Caki2 (cell line): ENCODE data around the gene SLC37A1. TPM values are rescaled to one million over a fixed set of nuclear protein-coding genes. Genes with fewer than 3 reads are reported as not detected.

Source experiments
- DNase-seq: peaks from one replicate; pipeline ENCODE4 v3.0.0-alpha.2; 2015; ENCODE audit warnings: low read depth
- in situ Hi-C: cut with HindIII; loops from 2 replicates; pipeline ENCODE4 v1.10.0; 2016; ENCODE audit warnings: low sequenced_read_pairs, low pct_unique_long_range_greater_than_20kb, mixed read lengths
- total RNA-seq: library from RNA; depleted of rRNA; stranded (reverse); fragments of >200 nt; shearing (Covaris generic); gene quantifications from 2 replicates; pipeline ENCODE4 v1.2.3, GENCODE V29; 2014; ENCODE audit warnings: low replicate concordance

The SLC37A1 gene
- total RNA-seq, 1 experiment from 2014 or later = 39.8 TPM

GRCh38 chr21:42475526-42476387 is 37.9 kb upstream of the SLC37A1 start:
- in situ Hi-C loops = no loop called here
- no peak for DNase-seq

- DNase-seq = no peak
These were observed 37.0 kb upstream of the SLC37A1 start for GRCh38 chr21:42476388-42477331.

DNA sequence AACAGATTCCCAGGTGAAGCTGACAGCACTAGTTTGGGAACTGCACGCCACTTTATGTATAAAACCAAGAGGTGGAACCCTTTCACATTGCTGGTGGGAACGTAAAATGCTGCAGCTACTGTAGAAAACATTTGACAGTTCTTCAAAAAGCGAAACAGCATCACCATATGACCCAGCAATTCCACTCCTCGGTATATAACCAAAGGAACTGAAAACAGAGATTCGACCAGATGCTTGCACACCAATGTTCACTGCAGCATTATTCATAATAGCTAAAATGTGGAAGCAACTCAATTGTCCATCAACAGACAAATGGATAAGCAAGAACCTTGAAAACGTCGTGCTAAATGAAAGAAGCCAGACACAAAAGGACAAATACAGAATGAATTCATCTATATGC is 35.1 kb upstream of the SLC37A1 start:
- no peak for DNase-seq
- in situ Hi-C loops = no loop called here

More at GRCh38 chr21:42476388-42477331, 37.0 kb upstream of the SLC37A1 start:
- in situ Hi-C loops = no loop called here

DNA sequence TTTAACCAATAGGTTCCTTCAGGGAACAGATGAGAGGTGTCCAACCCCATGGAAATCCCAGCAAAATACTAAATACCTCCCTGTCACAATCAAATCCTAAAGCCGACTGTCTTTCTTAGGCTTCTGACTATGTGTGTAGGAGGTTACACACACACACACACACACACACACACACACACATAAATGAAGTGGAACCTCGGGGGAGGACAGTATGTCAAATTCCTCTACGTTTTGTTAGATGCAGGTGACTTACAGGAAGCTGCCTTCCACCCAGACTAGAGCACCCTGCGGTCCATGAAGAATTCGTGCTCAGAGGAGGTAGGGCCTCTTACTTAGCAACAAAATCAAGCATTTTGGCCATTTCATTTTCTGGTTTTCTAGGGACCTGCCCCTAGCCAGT is 34.1 kb upstream of the SLC37A1 start:
- no peak for DNase-seq
- in situ Hi-C loops = no loop called here

DNA sequence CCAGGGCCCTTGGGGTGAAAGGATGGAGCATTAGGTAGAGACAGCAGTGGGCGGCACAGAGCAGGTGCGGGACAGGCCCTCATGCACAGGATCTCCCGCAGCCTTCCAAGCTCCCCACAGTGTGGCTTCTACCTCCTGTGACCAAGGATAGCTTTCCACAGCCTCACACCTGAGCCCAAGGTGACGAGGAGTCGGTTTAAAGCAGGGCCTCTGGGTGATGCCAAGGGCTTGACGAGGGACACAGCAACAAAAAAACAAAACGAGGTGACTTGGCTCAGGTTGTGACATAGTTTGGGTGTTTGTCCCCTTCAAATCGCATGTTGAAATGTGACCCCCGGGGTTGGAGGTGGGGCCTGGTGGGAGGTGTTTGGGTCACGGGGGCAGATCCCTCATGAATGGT is 32.9 kb upstream of the SLC37A1 start:
- DNase-seq = no peak
- in situ Hi-C loops = no loop called here

DNA sequence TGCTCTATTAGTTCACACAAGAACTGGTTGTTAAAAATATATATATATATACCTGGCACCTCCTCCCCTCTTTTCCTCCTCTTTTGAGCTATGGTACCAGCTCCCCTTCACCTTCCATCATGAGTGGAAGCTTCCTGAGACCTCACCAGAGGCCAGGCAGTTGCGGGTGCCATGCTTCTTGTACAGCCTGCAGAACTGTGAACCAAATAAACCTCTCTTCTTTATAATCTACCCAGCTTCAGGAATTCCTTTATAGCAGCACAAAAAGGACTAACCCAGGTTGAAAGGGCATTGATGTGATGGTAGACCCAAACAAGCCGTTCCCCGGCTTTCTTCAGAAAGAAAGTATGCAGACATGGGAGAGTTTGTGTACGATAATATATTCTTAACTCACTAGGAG is 32.5 kb upstream of the SLC37A1 start:
- in situ Hi-C loops = no loop called here
- DNase-seq = no peak

DNA sequence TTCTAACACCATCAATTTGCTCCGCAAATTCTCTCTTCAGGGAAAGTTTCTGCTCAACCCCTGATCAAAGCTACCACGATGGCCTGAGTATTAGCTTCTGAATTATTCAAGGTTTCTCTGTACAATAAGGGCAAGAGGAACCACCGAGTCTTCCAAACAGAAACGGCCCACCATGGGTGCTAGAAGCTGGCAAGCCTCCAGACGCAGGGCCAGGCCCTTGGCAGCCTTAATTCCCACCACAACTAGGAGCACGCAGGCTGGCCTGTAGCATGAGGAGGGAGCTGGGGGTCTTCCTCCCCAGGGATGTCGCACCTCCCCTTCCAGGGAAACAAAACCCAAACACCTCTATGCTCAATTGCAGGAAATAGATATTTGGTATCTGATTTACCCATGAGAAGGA is 28.7 kb upstream of the SLC37A1 start:
- DNase-seq = no peak
- in situ Hi-C loops = no loop called here

GRCh38 chr21:42486072-42486471 is 27.6 kb upstream of the SLC37A1 start:
- in situ Hi-C loops = no loop called here
- no peak for DNase-seq

DNA sequence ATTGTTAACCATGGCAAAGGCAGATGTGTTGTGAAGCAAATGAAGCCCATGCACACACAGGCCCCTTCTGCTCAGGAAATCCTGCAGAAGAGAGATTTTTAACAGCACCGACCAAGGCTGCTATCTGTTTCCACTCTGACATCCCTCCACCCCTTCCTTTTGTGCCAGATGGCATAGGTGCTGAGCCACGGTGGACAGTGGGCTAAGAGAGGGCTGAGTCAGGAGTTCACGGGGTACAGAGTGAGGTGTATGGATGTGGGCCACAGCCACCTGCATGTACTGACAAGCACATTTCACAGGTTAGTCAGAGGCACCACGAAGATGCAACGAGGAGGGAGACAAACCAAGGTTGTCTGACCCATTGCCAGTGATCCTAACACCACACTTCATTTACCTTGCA is 27.1 kb upstream of the SLC37A1 start:
- in situ Hi-C loops = no loop called here

DNA sequence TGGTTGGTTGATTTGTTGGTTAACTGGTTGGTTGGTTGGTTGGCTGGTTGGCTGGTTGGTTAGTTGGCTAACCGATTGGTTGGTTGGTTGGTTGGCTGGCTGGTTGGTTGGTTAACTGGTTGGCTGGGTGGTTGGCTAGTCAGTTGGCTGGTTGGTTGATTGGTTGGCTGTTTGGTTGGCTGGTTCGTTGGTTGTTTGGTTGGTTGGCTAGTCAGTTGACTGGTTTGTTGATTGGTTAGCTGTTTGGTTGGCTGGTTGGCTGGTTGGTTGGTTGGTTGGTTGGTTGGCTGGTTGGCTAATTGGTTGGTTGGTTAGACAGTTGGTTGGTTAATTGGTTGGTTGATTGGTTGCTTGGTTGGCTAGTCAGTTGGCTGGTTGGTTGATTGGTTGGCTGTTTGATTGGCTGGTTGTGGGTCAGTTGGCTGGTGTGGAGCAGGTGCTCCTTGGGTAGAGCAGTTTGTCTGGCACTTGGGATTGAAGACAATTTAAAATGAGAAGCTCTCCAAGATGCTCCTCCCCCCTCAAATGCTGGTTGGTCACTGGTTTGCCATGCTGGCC is 24.6 kb upstream of the SLC37A1 start:
- in situ Hi-C loops = no loop called here
- no peak for DNase-seq

More for the DNA sequence above, 27.1 kb upstream of the SLC37A1 start:
- no peak for DNase-seq

- in situ Hi-C loops = no loop called here
- no peak for DNase-seq
These were observed 23.7 kb upstream of the SLC37A1 start for GRCh38 chr21:42489991-42490390.

DNA sequence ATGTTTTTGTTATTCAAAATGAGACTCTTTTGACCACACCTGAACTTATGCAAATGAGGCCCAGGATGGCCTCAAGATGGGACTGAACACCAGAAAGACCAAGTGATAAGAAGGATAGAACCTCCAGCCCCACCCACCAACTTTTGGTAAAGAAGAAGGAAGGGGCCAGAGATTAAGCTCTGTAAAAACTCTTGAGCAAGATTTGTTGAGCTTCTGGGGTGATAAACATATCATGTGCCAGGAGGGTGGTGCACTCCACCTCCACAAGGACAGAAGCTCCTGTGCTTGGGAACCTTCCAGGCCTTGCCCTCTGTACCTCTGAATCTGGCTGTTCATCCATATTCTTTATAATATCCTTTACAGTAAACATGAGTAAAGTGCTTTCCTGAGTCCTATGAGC is 22.9 kb upstream of the SLC37A1 start:
- no peak for DNase-seq
- in situ Hi-C loops = no loop called here

DNA sequence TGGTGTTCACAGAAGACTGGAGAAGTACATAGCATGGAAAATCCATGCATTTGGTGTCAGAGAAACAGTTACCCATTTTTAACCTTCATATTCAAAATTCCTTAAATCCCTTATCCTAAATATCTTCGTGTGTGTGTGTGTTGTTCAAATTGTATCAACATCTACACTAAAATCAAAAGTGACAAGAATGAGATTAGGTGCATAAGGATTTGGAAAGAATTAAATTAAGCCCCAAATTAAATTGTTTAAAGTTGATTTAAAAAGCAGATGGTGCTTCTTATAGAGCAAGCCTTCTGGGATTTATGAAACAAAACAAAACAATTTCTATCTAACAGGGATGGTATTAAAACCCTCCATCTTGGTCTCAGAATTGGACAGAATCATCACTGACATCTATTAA is 22.3 kb upstream of the SLC37A1 start:
- in situ Hi-C loops = no loop called here
- DNase-seq = no peak

DNA sequence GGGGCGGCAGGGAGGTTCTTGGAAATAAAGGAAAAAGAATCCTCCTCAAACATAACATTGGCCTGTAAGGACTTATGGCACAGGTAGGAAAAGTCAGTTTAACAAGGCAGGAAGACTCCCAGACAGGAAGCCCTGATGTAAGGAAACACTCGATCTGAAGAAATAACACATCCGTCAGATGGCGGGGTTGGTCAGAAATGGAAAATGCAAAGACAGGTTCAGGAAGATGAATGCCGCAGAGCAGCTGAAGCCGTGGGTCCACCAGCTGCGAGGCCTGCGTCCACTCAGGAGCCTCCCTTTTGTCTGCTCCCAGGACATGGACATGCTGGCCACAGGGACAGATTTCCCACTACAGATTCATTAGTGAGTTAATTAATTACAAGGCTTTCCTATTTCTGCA is 21.5 kb upstream of the SLC37A1 start:
- in situ Hi-C loops = no loop called here
- no peak for DNase-seq

- in situ Hi-C loops = no loop called here
These were observed 20.3 kb upstream of the SLC37A1 start for GRCh38 chr21:42493109-42494060.

DNA sequence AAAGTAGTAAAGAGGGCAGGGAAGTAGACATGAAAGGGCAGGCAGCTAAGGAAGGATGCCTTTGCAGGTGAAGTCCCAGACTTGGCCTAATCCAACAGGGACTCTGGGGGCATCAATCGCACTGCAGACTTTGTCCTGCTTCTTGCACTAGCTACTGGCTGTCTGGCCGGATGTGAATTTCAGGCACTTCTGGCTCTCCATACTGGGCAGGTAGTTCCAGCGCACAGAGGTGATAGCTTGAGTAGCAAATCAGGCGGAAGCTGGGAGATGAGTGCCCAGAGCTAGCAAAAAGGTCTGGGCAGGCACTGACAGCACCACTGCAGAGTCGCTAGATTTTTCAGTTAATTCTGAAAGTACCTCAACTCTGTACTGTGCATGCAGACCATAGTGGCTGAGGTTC is 18.6 kb upstream of the SLC37A1 start:
- in situ Hi-C loops = no loop called here
- DNase-seq = no peak

More at GRCh38 chr21:42493109-42494060, 20.3 kb upstream of the SLC37A1 start:
- no peak for DNase-seq

- in situ Hi-C loops = no loop called here
These were observed 17.9 kb upstream of the SLC37A1 start for GRCh38 chr21:42495765-42496119.

More at GRCh38 chr21:42495765-42496119, 17.9 kb upstream of the SLC37A1 start:
- DNase-seq = no peak
